ENCODE data around the gene CBX4. TPM values are rescaled to one million over a fixed set of nuclear protein-coding genes. Genes with fewer than 3 reads are reported as not detected.

Gene CBX4
- total RNA-seq, 4 donors from 2014 or later, result 5.6 to 17.2 (median 13.5) TPM

DNA sequence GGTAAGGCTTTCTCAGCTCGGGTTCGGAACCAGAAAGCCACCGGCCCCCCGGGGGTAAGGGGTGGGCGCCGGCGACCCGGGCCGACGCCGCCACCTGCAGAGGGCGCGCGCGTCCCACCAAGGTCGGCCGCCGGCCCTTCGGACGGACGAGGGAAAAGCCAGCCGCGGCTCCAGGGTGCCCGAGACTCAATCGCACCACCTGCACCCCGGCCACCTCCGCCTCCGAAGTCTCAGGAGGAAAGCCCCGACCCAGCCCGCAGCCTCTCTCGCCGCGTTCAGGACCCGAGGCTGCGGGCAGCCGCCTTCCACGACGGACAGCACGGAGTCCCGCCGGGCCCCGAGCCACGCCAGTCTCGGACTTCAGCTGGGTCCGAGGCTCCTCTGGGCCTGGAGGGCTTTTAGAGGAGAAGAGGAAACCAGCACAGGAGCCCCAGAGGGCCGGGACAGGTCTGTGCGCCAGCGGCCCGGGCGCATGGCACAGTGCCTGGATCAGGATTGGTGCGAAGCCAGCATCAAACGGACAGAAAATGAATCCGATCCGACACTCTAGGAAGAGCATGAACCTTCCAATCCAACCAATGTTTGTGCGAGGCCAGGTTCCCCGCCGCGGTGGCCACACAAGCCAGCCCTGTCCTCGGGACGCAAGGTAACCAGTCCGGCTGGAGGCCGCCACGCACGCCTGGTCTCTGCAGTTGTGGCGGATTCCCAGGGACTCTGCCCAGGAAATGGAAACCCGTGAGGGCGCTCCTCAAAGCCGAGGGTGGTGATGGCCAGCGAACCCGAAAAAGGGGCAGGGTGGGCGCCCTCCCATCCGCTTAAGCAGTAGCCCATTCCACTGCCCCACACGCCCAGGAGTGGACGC, 49.1 kb downstream of the CBX4 start:
- H3K4me1 ChIP-seq, result peaks cover 6 to 9% of the 10 kb centered on the region in 2 donors

DNA sequence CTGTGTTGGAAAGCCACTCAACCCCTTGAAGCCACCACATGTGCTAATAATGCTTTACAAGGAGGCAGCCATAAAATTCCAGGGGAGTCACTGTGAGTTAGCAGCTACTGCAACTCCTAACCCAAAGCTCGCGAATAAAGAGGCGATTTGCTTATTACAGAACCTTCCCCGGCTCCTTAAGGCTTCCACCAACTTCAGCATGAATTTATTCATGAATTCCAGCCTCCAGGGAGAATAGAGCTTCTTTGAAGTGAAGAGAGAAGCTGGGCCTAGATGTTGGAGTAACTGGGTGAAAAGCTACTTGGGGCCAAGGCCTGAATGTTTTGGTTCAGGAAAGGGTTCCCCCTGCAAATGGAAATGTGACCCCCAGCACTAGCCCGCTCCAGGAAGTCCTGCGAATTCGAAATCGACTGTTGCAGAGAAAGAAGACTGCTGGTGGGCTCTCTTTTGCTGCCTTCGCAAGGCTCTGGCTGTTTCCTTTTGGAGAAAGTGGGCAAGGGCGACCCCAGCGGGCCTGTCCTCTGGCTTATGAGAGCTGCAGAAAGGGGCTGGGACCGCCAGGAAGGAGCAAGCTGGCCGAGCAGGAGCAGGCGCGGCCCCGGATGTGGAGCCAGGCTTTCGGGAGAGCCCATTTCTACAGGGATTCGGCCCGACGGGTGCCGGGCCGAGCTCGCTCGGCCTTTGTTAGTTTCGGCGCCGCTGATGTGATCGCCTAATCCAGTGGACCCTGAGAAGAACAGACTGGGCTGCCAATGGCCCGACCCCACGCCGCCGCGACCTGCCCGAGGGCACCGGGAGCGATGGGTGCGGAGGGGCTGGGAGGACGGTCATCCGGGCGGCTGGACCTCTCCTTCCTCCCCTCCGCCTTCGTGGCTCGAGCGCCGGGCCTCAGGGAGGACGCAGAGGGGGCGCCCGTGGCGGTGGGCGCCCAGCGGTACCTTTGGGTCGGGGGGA, 50.0 kb downstream of the CBX4 start:
- H3K4me1 ChIP-seq, result peaks cover 6 to 9% of the 10 kb centered on the region in 2 donors
- peaks cover 37% of the 10 kb centered on the region for H3K27me3 ChIP-seq
- intact Hi-C loops (cut with DNase I), result loop anchor here (5.0 kb wide), 1 partner anchor 203 kb away; no protein-coding TSS in a partner anchor
- no peaks in the 10 kb centered on the region for H3K9me3 ChIP-seq
- TF ChIP-seq POLR2A (IDR thresholded peaks at IDR 0.05), result no peak
- TF ChIP-seq, protein P1, sequence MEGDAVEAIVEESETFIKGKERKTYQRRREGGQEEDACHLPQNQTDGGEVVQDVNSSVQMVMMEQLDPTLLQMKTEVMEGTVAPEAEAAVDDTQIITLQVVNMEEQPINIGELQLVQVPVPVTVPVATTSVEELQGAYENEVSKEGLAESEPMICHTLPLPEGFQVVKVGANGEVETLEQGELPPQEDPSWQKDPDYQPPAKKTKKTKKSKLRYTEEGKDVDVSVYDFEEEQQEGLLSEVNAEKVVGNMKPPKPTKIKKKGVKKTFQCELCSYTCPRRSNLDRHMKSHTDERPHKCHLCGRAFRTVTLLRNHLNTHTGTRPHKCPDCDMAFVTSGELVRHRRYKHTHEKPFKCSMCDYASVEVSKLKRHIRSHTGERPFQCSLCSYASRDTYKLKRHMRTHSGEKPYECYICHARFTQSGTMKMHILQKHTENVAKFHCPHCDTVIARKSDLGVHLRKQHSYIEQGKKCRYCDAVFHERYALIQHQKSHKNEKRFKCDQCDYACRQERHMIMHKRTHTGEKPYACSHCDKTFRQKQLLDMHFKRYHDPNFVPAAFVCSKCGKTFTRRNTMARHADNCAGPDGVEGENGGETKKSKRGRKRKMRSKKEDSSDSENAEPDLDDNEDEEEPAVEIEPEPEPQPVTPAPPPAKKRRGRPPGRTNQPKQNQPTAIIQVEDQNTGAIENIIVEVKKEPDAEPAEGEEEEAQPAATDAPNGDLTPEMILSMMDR (IDR thresholded peaks at IDR 0.05), result no peak
- no peak overlapping the region for H3K4me3 ChIP-seq (replicated peaks in 1 of 3)
- no peak for DNase-seq
- WGBS, 2 donors, result 46 to 53% methylated on average over 15 to 16 of the region's 52 CpGs
- H3K36me3 ChIP-seq, result no peaks in the 10 kb centered on the region
- no peak overlapping the region for H3K27ac ChIP-seq

More for the DNA sequence above, 49.1 kb downstream of the CBX4 start:
- Histone ChIP-seq H3K27me3 (peaks cover 37% of the 10 kb centered on the region), H3K36me3 (no peaks in the 10 kb centered on the region), H3K27ac (no peak overlapping the region), H3K4me3 (replicated peaks in 1 of 3) (no peak overlapping the region), H3K9me3 (no peaks in the 10 kb centered on the region)
- WGBS, 2 donors, result 7 to 14% methylated on average over 3 to 14 of the region's 74 CpGs
- TF ChIP-seq, protein P1 (IDR thresholded peaks at IDR 0.05), result peak; percentile 42 to 84 (median 74)
- TF ChIP-seq POLR2A (IDR thresholded peaks at IDR 0.05), result no peak
- intact Hi-C loops (cut with DNase I), result loop anchor here (5.0 kb wide), 1 partner anchor 202 kb away; no protein-coding TSS in a partner anchor
- DNase-seq, result peak; percentile 54 to 57

DNA sequence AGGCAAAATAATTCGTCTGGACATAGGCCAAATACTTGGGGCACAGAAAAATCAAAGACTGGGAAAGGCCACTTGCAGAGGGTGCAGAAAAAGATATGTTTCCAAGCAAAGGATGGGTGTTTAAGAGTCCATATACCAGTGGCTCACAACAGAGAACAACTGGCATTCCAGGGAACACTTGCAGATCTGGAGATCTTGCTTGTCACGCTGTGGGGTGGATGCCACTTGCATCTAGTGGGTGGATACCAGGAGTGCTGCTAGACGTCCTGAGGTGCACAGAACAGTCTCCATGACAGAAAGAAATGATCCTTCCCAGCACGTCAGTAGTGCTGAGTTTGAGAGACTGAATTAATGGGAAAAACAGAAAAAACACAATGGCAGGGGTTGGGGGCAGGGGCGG, 50.8 kb downstream of the CBX4 start:
- Histone ChIP-seq H3K27ac (no peak overlapping the region), H3K36me3 (no peaks in the 10 kb centered on the region), H3K9me3 (no peaks in the 10 kb centered on the region), H3K4me1 (peaks cover 6 to 9% of the 10 kb centered on the region in 2 donors), H3K4me3 (replicated peaks in 1 of 3) (no peak overlapping the region), H3K27me3 (peaks cover 37% of the 10 kb centered on the region)
- no peak for DNase-seq
- 78% methylated on average over 5 of the region's 5 CpGs for WGBS, 2 donors
- TF ChIP-seq POLR2A (IDR thresholded peaks at IDR 0.05), result no peak
- TF ChIP-seq, protein P1 (IDR thresholded peaks at IDR 0.05), result no peak
- intact Hi-C loops (cut with DNase I), result loop anchor here (5.0 kb wide), 1 partner anchor 204 kb away; no protein-coding TSS in a partner anchor

DNA sequence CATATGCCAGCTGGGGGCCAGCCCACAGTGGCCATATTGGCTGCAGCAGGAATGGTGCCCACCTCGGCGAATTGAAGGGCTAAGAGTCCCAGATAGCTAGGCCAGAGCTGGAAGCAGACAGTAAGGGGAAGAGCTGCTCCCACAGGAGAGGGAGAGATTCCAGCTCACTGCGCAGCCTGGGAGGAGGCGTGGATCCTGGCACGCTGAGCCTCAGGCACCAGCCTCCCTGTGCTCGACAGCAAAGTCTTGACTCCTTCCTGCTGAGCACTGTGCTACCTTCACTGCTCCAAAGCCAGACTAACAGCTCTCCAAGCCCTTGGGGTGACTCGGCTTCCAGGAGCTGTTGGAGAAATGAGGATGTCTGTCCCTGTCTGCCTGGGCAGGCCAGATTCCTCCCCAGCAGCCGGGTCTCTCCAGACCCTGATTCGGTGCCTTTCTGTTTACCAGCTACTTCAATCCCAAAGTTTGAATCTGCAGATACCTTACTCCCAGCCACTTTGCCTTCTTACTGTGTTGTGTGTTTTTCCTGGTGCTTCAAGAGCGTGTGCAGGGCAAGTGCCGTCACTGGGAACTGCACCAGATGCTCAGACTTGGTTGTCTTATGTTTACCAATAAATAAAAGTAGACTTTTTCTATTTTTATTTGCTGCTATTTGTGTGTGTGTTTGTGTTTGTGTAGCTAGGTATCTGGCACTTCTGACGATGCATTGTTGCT, 52.2 kb downstream of the CBX4 start:
- peaks cover 26% of the 10 kb centered on the region for H3K27me3 ChIP-seq
- no peak for TF ChIP-seq POLR2A (IDR thresholded peaks at IDR 0.05)
- TF ChIP-seq, protein P1 (IDR thresholded peaks at IDR 0.05), result no peak
- no peaks in the 10 kb centered on the region for H3K36me3 ChIP-seq
- peaks cover 6 to 9% of the 10 kb centered on the region in 2 donors for H3K4me1 ChIP-seq
- 82 to 86% methylated on average over 12 of the region's 12 CpGs for WGBS, 2 donors
- intact Hi-C loops (cut with DNase I), result loop anchor here (5.0 kb wide), 1 partner anchor 205 kb away; no protein-coding TSS in a partner anchor
- H3K27ac ChIP-seq, result no peak overlapping the region
- DNase-seq, result no peak
- H3K4me3 ChIP-seq (replicated peaks in 1 of 3), result no peak overlapping the region
- no peaks in the 10 kb centered on the region for H3K9me3 ChIP-seq

Data from thyroid gland (tissue), 4 donors.